GM12878 (cell line): ENCODE results near the gene MYLIP. TPM values are rescaled to one million over a fixed set of nuclear protein-coding genes. Genes with fewer than 3 reads are reported as not detected.
A peak's percentile ranks its signal among the peaks of the same experiment; 100 is the strongest.

Experiments used
- ATAC-seq: fragments of 200-7000 bp; cut with Tn5 transposase; 3 replicates; pipeline ENCODE4 v1.9.1; 2020; ENCODE audit warnings: mild to moderate bottlenecking, moderate library complexity
- BruUV-seq: library from RNA; stranded (reverse); fragments of 400-500 nt; replicated peaks from 2 replicates; lab custom pipeline; 2021; lab: Mats Ljungman, UMichigan
- CTCF ChIA-PET: fragments of 300-600 bp; sonication (Branson Sonifier 250); formaldehyde crosslinking; extraction: SDS; loops from one replicate; lab custom pipeline; 2021; ENCODE audit warnings: inconsistent platforms; lab: Yijun Ruan, JAX
- POLR2A ChIA-PET: fragments of 350-600 bp; formaldehyde crosslinking; extraction: SDS; loops from one replicate; lab custom pipeline; 2021; ENCODE audit warnings: inconsistent platforms; lab: Charles Lee
- RAD21 ChIA-PET: fragments of 300-600 bp; sonication (Branson Sonifier 250); formaldehyde crosslinking; loops from one replicate; lab custom pipeline; 2023; ENCODE audit warnings: antibody characterized with exemption; ENCODE audit not compliant: unreplicated experiment; lab: Charles Lee
- SMC1A ChIA-PET: fragments of 300-600 bp; sonication (Branson Sonifier 250); formaldehyde crosslinking; loops from one replicate; lab custom pipeline; 2023; ENCODE audit not compliant: unreplicated experiment, uncharacterized antibody; lab: Charles Lee
- DNase-seq: peaks from one replicate; pipeline ENCODE4 v3.0.0-alpha.2; 2011; ENCODE audit warnings: low read depth, low spot score
- FAIRE-seq: peaks from 3 replicates; lab custom pipeline; 2011; peaks lifted over from hg19 to GRCh38; lab: Jason Lieb, UNC
- H2AFZ ChIP-seq: 2 replicates; pipeline ENCODE4 v1.6.0; 2011; ENCODE audit warnings: low read depth, low read length, control low read depth; ENCODE audit not compliant: control insufficient read depth
- H3K27ac ChIP-seq: 2 replicates; pipeline ENCODE4 v1.5.1; 2011; ENCODE audit warnings: control low read depth; ENCODE audit not compliant: control insufficient read depth, insufficient read depth
- H3K27me3 ChIP-seq, 2 experiments: replicated peaks in 1 of 2; 2 replicates each; pipeline versions ENCODE4 v1.6.0 to v1.6.1; 2011; ENCODE audit warnings: low read length in 1 of 2; ENCODE audit not compliant: control insufficient read depth in 2 of 2, insufficient read depth in 2 of 2
- H3K36me3 ChIP-seq, 2 experiments: 2 replicates each; pipeline ENCODE4 v1.5.1; 2011; ENCODE audit warnings: low read length in 1 of 2; ENCODE audit not compliant: control insufficient read depth in 2 of 2, insufficient read depth in 2 of 2
- H3K4me1 ChIP-seq: 2 replicates; pipeline ENCODE4 v1.6.1; 2011; ENCODE audit warnings: mild to moderate bottlenecking, low read length, moderate library complexity, mixed read lengths; ENCODE audit not compliant: control insufficient read depth, insufficient read depth
- H3K4me2 ChIP-seq: 2 replicates; pipeline ENCODE4 v1.6.0; 2011; ENCODE audit warnings: control low read depth; ENCODE audit not compliant: control insufficient read depth, insufficient read depth
- H3K4me3 ChIP-seq: fragments of 200-600 bp; sonication (generic); 2 replicates; pipeline ENCODE4 v1.5.1; 2016
- H3K79me2 ChIP-seq: 2 replicates; pipeline ENCODE4 v1.6.0; 2011; ENCODE audit warnings: low read length; ENCODE audit not compliant: control insufficient read depth, insufficient read depth
- H3K9ac ChIP-seq: 2 replicates; pipeline ENCODE4 v1.8.0; 2011; ENCODE audit warnings: low read length, control low read depth, mixed read lengths; ENCODE audit not compliant: control insufficient read depth, insufficient read depth
- H3K9me3 ChIP-seq: replicated peaks from 3 replicates; pipeline ENCODE4 v1.5.1; 2011; ENCODE audit warnings: mild to moderate bottlenecking, low read length; ENCODE audit not compliant: control insufficient read depth, insufficient read depth
- H4K20me1 ChIP-seq: 2 replicates; pipeline ENCODE4 v1.6.0; 2011; ENCODE audit not compliant: control insufficient read depth, insufficient read depth
- CREM ChIP-seq: IDR thresholded peaks from 2 replicates; pipeline ENCODE4 v1.6.1; 2014; ENCODE audit warnings: antibody characterized with exemption, low read depth
- HDAC6 ChIP-seq: fragments of 200-600 bp; sonication (generic); IDR thresholded peaks from one replicate; pipeline ENCODE4 v1.8.0; 2017; ENCODE audit warnings: antibody characterized with exemption; ENCODE audit not compliant: unreplicated experiment
- MEF2B ChIP-seq: fragments of 450-650 bp; IDR thresholded peaks from 2 replicates; pipeline ENCODE4 v1.6.1; 2018; ENCODE audit warnings: mild to moderate bottlenecking, moderate library complexity; ENCODE audit not compliant: partially characterized antibody, poor library complexity, severe bottlenecking
- MXI1 ChIP-seq: fragments of 150-350 bp; IDR thresholded peaks from 2 replicates; pipeline ENCODE4 v1.6.1; 2011; ENCODE audit warnings: low read depth, mild to moderate bottlenecking, inconsistent platforms, low read length, improper control_type of control experiment
- NFXL1 ChIP-seq: fragments of 450-650 bp; IDR thresholded peaks from 2 replicates; pipeline ENCODE4 v1.6.1; 2017; ENCODE audit warnings: antibody characterized with exemption, mild to moderate bottlenecking, borderline replicate concordance
- NR2F1 ChIP-seq: fragments of 450-650 bp; conservative IDR thresholded peaks from 2 replicates; pipeline ENCODE4 v1.6.1; 2017; ENCODE audit warnings: mild to moderate bottlenecking
- PAX5 ChIP-seq: IDR thresholded peaks from 2 replicates; pipeline ENCODE4 v1.6.1; 2011; ENCODE audit warnings: low read depth, low read length, borderline replicate concordance
- POLR2AphosphoS5 ChIP-seq: IDR thresholded peaks from 2 replicates; pipeline ENCODE4 v1.6.1; 2011; ENCODE audit warnings: mild to moderate bottlenecking, low read length, inconsistent platforms
- SMAD5 ChIP-seq: IDR thresholded peaks from 2 replicates; pipeline ENCODE4 v1.6.1; 2016; ENCODE audit warnings: antibody characterized with exemption, low read depth
- SMARCA5 ChIP-seq: fragments of 450-650 bp; IDR thresholded peaks from 2 replicates; pipeline ENCODE4 v1.6.1; 2017; ENCODE audit warnings: mild to moderate bottlenecking
- TAF1 ChIP-seq: IDR thresholded peaks from 2 replicates; pipeline ENCODE4 v1.6.1; 2011; ENCODE audit warnings: mild to moderate bottlenecking, low read depth, low read length, borderline replicate concordance
- WGBS: methylation state at CpG from one replicate; pipeline ENCODE4 v1.1.6; 2016; ENCODE audit warnings: low lambda C conversion rate; ENCODE audit not compliant: insufficient replicate concordance, insufficient coverage; ENCODE audit errors: missing lambda C conversion rate; 5-methylcytosine and 5-hydroxymethylcytosine counted together
- in situ Hi-C: fragments of 300-500 bp; cut with MboI; formaldehyde crosslinking; loops from 9 replicates; pipeline ENCODE4 v1.14.3; 2018; ENCODE audit warnings: mixed read lengths
- intact Hi-C: fragments of 100-400 bp; cut with micrococcal nuclease; formaldehyde crosslinking; loops from one replicate; pipeline ENCODE4 v1.14.2; 2022; ENCODE audit not compliant: unreplicated experiment
- polyA plus RNA-seq, 11 experiments: library from polyadenylated mRNA; depleted of rRNA in 4 of 11; unstranded in 6 of 11; stranded (reverse) in 5 of 11; fragments of >200 nt; fragmentation: Nextera tagmentation in 4 of 11; fragmentation: Illumina TruSeq in 1 of 11; extraction: Ambion mirVana in 4 of 11; extraction: Trizol in 1 of 11; gene quantifications; 1 replicate in 1 of 11; 2 replicates in 10 of 11; pipeline versions ENCODE4 v1.2.1 to v1.2.3, GENCODE V29; 2011 to 2016; ENCODE audit warnings: inconsistent platforms in 2 of 11, missing spikeins in 2 of 11, low read depth in 1 of 11
- total RNA-seq, 4 experiments: library from RNA; depleted of rRNA in 3 of 4; stranded (reverse); fragments of >200 nt in 3 of 4; fragmentation: Illumina TruSeq in 1 of 4; extraction: Trizol in 1 of 4; gene quantifications; 2 replicates each; pipeline versions ENCODE4 v1.2.1 to v1.2.3, GENCODE V29; 2013 to 2021
- TF ChIP-seq, protein P1 (sequence below): fragments of 450-650 bp; IDR thresholded peaks from 2 replicates; pipeline ENCODE4 v1.6.1; 2014; ENCODE audit warnings: mild to moderate bottlenecking
- TF ChIP-seq, protein P2 (sequence below): IDR thresholded peaks from 2 replicates; pipeline ENCODE4 v1.6.1; 2011; ENCODE audit warnings: mild to moderate bottlenecking, low read depth, low read length, moderate library complexity; ENCODE audit not compliant: insufficient replicate concordance
- TF ChIP-seq, protein P3 (sequence below): fragments of 450-650 bp; IDR thresholded peaks from 2 replicates; pipeline ENCODE4 v1.6.1; 2017; ENCODE audit warnings: mild to moderate bottlenecking, low read depth, inconsistent platforms; ENCODE audit not compliant: poor library complexity, severe bottlenecking
- TF ChIP-seq, protein P4 (sequence below): IDR thresholded peaks from 2 replicates; pipeline ENCODE4 v1.6.1; 2012; ENCODE audit warnings: low read depth, low read length, improper control_type of control experiment
- TF ChIP-seq, protein P5 (sequence below): fragments of 450-650 bp; IDR thresholded peaks from 2 replicates; pipeline ENCODE4 v1.6.1; 2016; ENCODE audit warnings: mild to moderate bottlenecking
- TF ChIP-seq, protein P6 (sequence below): IDR thresholded peaks from 2 replicates; pipeline ENCODE4 v1.6.1; 2012; ENCODE audit warnings: low read depth, low read length, improper control_type of control experiment

The MYLIP gene
- total and polyA plus RNA-seq, 10 of the 15 experiments (the other 5 are each of a cell fraction or from before 2014, with no cell fraction given): 5.3 to 123 (median 12.5) TPM

DNA sequence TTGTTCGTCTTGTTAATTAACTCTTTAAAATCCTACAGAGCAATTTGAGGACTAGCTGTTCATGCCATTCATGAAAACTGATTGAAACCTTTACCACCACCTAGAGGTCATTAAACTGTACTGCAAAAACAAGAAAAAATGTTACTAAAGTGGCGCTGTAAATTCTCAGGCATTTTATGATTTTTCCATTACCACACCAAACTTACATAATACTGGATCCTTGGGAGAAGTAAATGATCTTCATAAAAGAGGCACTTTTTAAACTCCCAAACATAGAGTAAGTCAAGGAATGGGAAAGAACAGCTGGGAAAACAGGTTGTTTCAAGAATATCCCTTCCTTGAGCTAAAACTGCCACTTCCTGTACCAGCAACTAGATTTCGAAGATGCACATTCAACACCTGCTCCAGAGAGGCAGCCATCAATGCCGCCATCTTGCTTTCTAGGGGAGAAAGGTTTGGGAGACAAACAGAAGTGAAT, 54.3 kb downstream of the MYLIP start:
- Histone ChIP-seq H3K4me1 (no peaks in the 10 kb centered on the region), H3K9ac (no peak overlapping the region), H3K27me3 (no peaks in the 10 kb centered on the region; a peak in 1 of 4 replicates), H3K36me3 (no peaks in the 10 kb centered on the region), H3K4me3 (no peak overlapping the region), H3K27ac (no peak overlapping the region), H2AFZ (peak overlapping the region; percentile 83), H3K4me2 (peak overlapping the region; percentile 28), H3K79me2 (no peaks in the 10 kb centered on the region), H4K20me1 (no peaks in the 10 kb centered on the region), H3K9me3 (no peaks in the 10 kb centered on the region; the same call in 2 of the 3 replicates)
- ChIA-PET RAD21 (interaction anchor here (0.6 to 5.8 kb wide), 70 partner anchors 9 to 795 kb away, joined by 3 to 129 read pairs (median 4); partner anchors contain the start of gene MYLIP), SMC1A (interaction anchor here (0.7 to 7.7 kb wide), 72 partner anchors 10 to 1544 kb away, joined by 3 to 93 read pairs (median 4); partner anchors contain the start of gene MYLIP), POLR2A (interaction anchor here (0.5 to 2.2 kb wide), 13 partner anchors 10 to 516 kb away, joined by 3 to 8 read pairs (median 4); partner anchors contain the start of gene MYLIP), CTCF (interaction anchor here (0.6 to 3.9 kb wide), 77 partner anchors 9 to 691 kb away, joined by 3 to 130 read pairs (median 4); partner anchors contain the start of gene MYLIP)
- FAIRE-seq (peak; percentile 77), DNase-seq (peak; percentile 35), ATAC-seq (peak; percentile 65)
- intact Hi-C loops: loop anchor here (1.0 to 2.0 kb wide), 4 partner anchors 22 to 492 kb away; partner anchors contain the start of gene MYLIP
- no TSS peak for BruUV-seq
- in situ Hi-C loops: loop anchor here (5.0 kb wide), 1 partner anchor 491 kb away; no protein-coding TSS in a partner anchor
- 3% methylated on average over 4 of the region's 4 CpGs for WGBS
- TF ChIP-seq TAF1 (no peak), SMARCA5 (no peak), CREM (no peak), POLR2AphosphoS5 (no peak), NR2F1 (no peak), PAX5 (no peak), SMAD5 (no peak), HDAC6 (no peak), NFXL1 (no peak), MXI1 (no peak), MEF2B (no peak)
- TF ChIP-seq, protein P1, sequence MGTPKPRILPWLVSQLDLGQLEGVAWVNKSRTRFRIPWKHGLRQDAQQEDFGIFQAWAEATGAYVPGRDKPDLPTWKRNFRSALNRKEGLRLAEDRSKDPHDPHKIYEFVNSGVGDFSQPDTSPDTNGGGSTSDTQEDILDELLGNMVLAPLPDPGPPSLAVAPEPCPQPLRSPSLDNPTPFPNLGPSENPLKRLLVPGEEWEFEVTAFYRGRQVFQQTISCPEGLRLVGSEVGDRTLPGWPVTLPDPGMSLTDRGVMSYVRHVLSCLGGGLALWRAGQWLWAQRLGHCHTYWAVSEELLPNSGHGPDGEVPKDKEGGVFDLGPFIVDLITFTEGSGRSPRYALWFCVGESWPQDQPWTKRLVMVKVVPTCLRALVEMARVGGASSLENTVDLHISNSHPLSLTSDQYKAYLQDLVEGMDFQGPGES: no peak
- TF ChIP-seq, protein P2, sequence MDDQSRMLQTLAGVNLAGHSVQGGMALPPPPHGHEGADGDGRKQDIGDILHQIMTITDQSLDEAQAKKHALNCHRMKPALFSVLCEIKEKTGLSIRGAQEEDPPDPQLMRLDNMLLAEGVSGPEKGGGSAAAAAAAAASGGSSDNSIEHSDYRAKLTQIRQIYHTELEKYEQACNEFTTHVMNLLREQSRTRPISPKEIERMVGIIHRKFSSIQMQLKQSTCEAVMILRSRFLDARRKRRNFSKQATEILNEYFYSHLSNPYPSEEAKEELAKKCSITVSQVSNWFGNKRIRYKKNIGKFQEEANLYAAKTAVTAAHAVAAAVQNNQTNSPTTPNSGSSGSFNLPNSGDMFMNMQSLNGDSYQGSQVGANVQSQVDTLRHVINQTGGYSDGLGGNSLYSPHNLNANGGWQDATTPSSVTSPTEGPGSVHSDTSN: no peak
- TF ChIP-seq, protein P3, sequence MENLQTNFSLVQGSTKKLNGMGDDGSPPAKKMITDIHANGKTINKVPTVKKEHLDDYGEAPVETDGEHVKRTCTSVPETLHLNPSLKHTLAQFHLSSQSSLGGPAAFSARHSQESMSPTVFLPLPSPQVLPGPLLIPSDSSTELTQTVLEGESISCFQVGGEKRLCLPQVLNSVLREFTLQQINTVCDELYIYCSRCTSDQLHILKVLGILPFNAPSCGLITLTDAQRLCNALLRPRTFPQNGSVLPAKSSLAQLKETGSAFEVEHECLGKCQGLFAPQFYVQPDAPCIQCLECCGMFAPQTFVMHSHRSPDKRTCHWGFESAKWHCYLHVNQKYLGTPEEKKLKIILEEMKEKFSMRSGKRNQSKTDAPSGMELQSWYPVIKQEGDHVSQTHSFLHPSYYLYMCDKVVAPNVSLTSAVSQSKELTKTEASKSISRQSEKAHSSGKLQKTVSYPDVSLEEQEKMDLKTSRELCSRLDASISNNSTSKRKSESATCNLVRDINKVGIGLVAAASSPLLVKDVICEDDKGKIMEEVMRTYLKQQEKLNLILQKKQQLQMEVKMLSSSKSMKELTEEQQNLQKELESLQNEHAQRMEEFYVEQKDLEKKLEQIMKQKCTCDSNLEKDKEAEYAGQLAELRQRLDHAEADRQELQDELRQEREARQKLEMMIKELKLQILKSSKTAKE: peak; percentile 13
- TF ChIP-seq, protein P4, sequence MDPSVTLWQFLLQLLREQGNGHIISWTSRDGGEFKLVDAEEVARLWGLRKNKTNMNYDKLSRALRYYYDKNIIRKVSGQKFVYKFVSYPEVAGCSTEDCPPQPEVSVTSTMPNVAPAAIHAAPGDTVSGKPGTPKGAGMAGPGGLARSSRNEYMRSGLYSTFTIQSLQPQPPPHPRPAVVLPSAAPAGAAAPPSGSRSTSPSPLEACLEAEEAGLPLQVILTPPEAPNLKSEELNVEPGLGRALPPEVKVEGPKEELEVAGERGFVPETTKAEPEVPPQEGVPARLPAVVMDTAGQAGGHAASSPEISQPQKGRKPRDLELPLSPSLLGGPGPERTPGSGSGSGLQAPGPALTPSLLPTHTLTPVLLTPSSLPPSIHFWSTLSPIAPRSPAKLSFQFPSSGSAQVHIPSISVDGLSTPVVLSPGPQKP: no peak
- TF ChIP-seq, protein P5, sequence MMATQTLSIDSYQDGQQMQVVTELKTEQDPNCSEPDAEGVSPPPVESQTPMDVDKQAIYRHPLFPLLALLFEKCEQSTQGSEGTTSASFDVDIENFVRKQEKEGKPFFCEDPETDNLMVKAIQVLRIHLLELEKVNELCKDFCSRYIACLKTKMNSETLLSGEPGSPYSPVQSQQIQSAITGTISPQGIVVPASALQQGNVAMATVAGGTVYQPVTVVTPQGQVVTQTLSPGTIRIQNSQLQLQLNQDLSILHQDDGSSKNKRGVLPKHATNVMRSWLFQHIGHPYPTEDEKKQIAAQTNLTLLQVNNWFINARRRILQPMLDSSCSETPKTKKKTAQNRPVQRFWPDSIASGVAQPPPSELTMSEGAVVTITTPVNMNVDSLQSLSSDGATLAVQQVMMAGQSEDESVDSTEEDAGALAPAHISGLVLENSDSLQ: peak; percentile 53; the same call in 1 of the 2 replicates
- TF ChIP-seq, protein P6, sequence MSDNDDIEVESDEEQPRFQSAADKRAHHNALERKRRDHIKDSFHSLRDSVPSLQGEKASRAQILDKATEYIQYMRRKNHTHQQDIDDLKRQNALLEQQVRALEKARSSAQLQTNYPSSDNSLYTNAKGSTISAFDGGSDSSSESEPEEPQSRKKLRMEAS: no peak
